ENCODE results near the gene SEMA4B.
A peak's percentile ranks its signal among the peaks of the same experiment; 100 is the strongest.

GRCh38 chr15:90232941-90233386, 31.8 kb downstream of the SEMA4B start:
- no peak for TF ChIP-seq EZH2 (IDR thresholded peaks at IDR 0.05; ENCODE audit: low read length)
- peak; percentile 35 to 50 (median 42) for TF ChIP-seq CTCF (optimal IDR thresholded peaks at IDR 0.05 in 1 of 3, IDR thresholded peaks at IDR 0.05 in 1 of 3, conservative IDR thresholded peaks at IDR 0.05 in 1 of 3; ENCODE audit: extremely low read depth in 1 of 3, insufficient read depth in 2 of 3, low read length in 3 of 3)

Data from keratinocyte (primary cell).